IMR-90 (cell line): ENCODE data around the gene CWC15. TPM values are rescaled to one million over a fixed set of nuclear protein-coding genes. Genes with fewer than 3 reads are reported as not detected.
"Not testable (repeated sequence)": the region's sequence is repeated elsewhere in the genome, so short reads cannot be mapped to it uniquely, and the experiment has no call there.

ENCODE experiments used
- ATAC-seq: fragments of 200-7000 bp; cut with Tn5 transposase; 2 replicates; pipeline ENCODE4 v1.9.1; 2020; ENCODE audit warnings: low read depth, mild to moderate bottlenecking, moderate library complexity
- BruUV-seq: library from RNA; stranded (reverse); fragments of 400-500 nt; replicated peaks from 2 replicates; lab custom pipeline; 2021; lab: Mats Ljungman, UMichigan
- CTCF ChIA-PET: fragments of 300-600 bp; formaldehyde crosslinking; extraction: SDS; loops from one replicate; lab custom pipeline; 2021; ENCODE audit warnings: antibody characterized with exemption; lab: Yijun Ruan, JAX
- POLR2A ChIA-PET: fragments of 300-600 bp; sonication (Branson Sonifier 250); formaldehyde crosslinking; loops from one replicate; lab custom pipeline; 2022; ENCODE audit warnings: antibody characterized with exemption; ENCODE audit not compliant: unreplicated experiment; lab: Charles Lee
- DNase-seq: peaks from one replicate; pipeline ENCODE4 v3.0.0; 2013
- H2AFZ ChIP-seq: replicated peaks from 2 replicates; pipeline ENCODE3; 2013; ENCODE audit warnings: low read length, mild to moderate bottlenecking; ENCODE audit not compliant: poor library complexity
- H2AK5ac ChIP-seq: 2 replicates; pipeline ENCODE4 v1.6.1; 2013; ENCODE audit warnings: low read depth, low read length, inconsistent platforms
- H2AK9ac ChIP-seq: replicated peaks from 2 replicates; pipeline ENCODE3; 2013; ENCODE audit warnings: mild to moderate bottlenecking, low read depth, low read length, moderate library complexity; ENCODE audit not compliant: poor library complexity
- H2BK120ac ChIP-seq: 2 replicates; pipeline ENCODE4 v1.6.1; 2013; ENCODE audit warnings: low read depth, low read length, inconsistent platforms
- H2BK15ac ChIP-seq: 3 replicates; pipeline ENCODE4 v1.6.1; 2013; ENCODE audit warnings: low read depth, low read length, inconsistent platforms
- H2BK20ac ChIP-seq: 2 replicates; pipeline ENCODE4 v1.6.1; 2013; ENCODE audit warnings: low read depth, mild to moderate bottlenecking, inconsistent platforms, low read length, moderate library complexity
- H2BK5ac ChIP-seq: 2 replicates; pipeline ENCODE4 v1.6.1; 2013; ENCODE audit warnings: mild to moderate bottlenecking, low read depth, low read length, inconsistent platforms; ENCODE audit not compliant: poor library complexity, severe bottlenecking
- H3K14ac ChIP-seq: replicated peaks from 2 replicates; pipeline ENCODE4 v1.6.1; 2013; ENCODE audit warnings: low read depth, low read length, inconsistent platforms
- H3K18ac ChIP-seq: 2 replicates; pipeline ENCODE4 v1.6.1; 2013; ENCODE audit warnings: low read depth, low read length, control low read depth
- H3K23ac ChIP-seq: 2 replicates; pipeline ENCODE4 v1.6.1; 2013; ENCODE audit warnings: low read depth, low read length, inconsistent platforms
- H3K27ac ChIP-seq: 2 replicates; pipeline ENCODE4 v1.5.1; 2013; ENCODE audit warnings: mild to moderate bottlenecking, control low read depth, low read length; ENCODE audit not compliant: insufficient read depth
- H3K27me3 ChIP-seq: 2 replicates; pipeline ENCODE4 v1.6.1; 2013; ENCODE audit warnings: low read length; ENCODE audit not compliant: control insufficient read depth, insufficient read depth
- H3K36me3 ChIP-seq: 2 replicates; pipeline ENCODE4 v1.6.1; 2013; ENCODE audit warnings: low read length, mixed read lengths; ENCODE audit not compliant: control insufficient read depth, insufficient read depth
- H3K4ac ChIP-seq: 2 replicates; pipeline ENCODE4 v1.6.1; 2013; ENCODE audit warnings: low read depth, low read length, inconsistent platforms
- H3K4me1 ChIP-seq: 2 replicates; pipeline ENCODE4 v1.6.1; 2013; ENCODE audit warnings: low read length, mixed read lengths; ENCODE audit not compliant: control insufficient read depth, insufficient read depth
- H3K4me2 ChIP-seq: 2 replicates; pipeline ENCODE4 v1.6.1; 2013; ENCODE audit warnings: low read depth, mild to moderate bottlenecking, control low read depth, low read length, moderate library complexity
- H3K4me3 ChIP-seq: 2 replicates; pipeline ENCODE4 v1.5.1; 2013; ENCODE audit warnings: low read depth, mild to moderate bottlenecking, control low read depth, low read length, moderate library complexity; ENCODE audit not compliant: insufficient read depth
- H3K56ac ChIP-seq: 2 replicates; pipeline ENCODE4 v1.6.1; 2013; ENCODE audit warnings: low read length, inconsistent platforms; ENCODE audit not compliant: insufficient read depth; ENCODE audit errors: extremely low read depth
- H3K79me1 ChIP-seq, 2 experiments: 2 replicates each; pipeline ENCODE4 v1.6.1; 2013; ENCODE audit warnings: low read length in 2 of 2, inconsistent platforms in 1 of 2, low read depth in 1 of 2
- H3K9ac ChIP-seq: 2 replicates; pipeline ENCODE4 v1.6.1; 2013; ENCODE audit warnings: low read depth, low read length, control low read depth
- H3K9me1 ChIP-seq: 2 replicates; pipeline ENCODE4 v1.6.1; 2013; ENCODE audit warnings: low read length, inconsistent platforms; ENCODE audit not compliant: insufficient read depth
- H3K9me3 ChIP-seq: 2 replicates; pipeline ENCODE4 v1.6.1; 2013; ENCODE audit warnings: low read length; ENCODE audit not compliant: control insufficient read depth, insufficient read depth
- H4K20me1 ChIP-seq: 2 replicates; pipeline ENCODE4 v1.6.1; 2013; ENCODE audit warnings: low read length, inconsistent platforms; ENCODE audit not compliant: insufficient read depth
- H4K5ac ChIP-seq: 2 replicates; pipeline ENCODE4 v1.6.1; 2013; ENCODE audit warnings: mild to moderate bottlenecking, low read depth, low read length, control low read depth
- H4K8ac ChIP-seq, 2 experiments: 2 replicates each; pipeline ENCODE4 v1.6.1; 2013; ENCODE audit warnings: low read depth in 2 of 2, low read length in 2 of 2, control low read depth in 1 of 2, inconsistent platforms in 1 of 2
- H4K91ac ChIP-seq: 2 replicates; pipeline ENCODE4 v1.6.1; 2013; ENCODE audit warnings: low read depth, low read length, inconsistent platforms; ENCODE audit not compliant: insufficient read depth
- ELK1 ChIP-seq: fragments of 150-350 bp; IDR thresholded peaks from 2 replicates; pipeline ENCODE4 v1.6.1; 2016; ENCODE audit warnings: low read depth, mild to moderate bottlenecking, low read length, moderate library complexity, borderline replicate concordance
- MAFK ChIP-seq: IDR thresholded peaks from 2 replicates; pipeline ENCODE4 v1.6.1; 2012; ENCODE audit warnings: low read depth, low read length, improper control_type of control experiment
- WGBS, 2 experiments: methylation state at CpG; one replicate each; pipeline versions ENCODE4 v1.1.5 to v1.1.7; 2013; ENCODE audit warnings: missing lambda C conversion rate in 2 of 2; ENCODE audit not compliant: insufficient read length in 1 of 2; ENCODE audit errors: extremely low coverage in 2 of 2; 5-methylcytosine and 5-hydroxymethylcytosine counted together
- dilution Hi-C: fragments of 300-500 bp; cut with HindIII; formaldehyde crosslinking; loops from one replicate; pipeline ENCODE4 v1.14.3; 2018; ENCODE audit warnings: low sequenced_read_pairs; ENCODE audit not compliant: unreplicated experiment
- in situ Hi-C: fragments of 300-500 bp; cut with MboI; formaldehyde crosslinking; loops from 3 replicates; pipeline ENCODE4 v1.14.3; 2019; ENCODE audit warnings: low sequenced_read_pairs, inconsistent platforms, mixed read lengths
- intact Hi-C: fragments of 100-400 bp; cut with micrococcal nuclease; formaldehyde crosslinking; loops from 2 replicates; pipeline ENCODE4 v1.10.0; 2022
- polyA plus RNA-seq, 3 experiments: library from polyadenylated mRNA; depleted of rRNA; stranded (reverse); fragments of >200 nt; gene quantifications; 2 replicates each; pipeline ENCODE4 v1.2.3, GENCODE V29; 2012; ENCODE audit warnings: low replicate concordance in 1 of 3
- total RNA-seq: library from RNA; depleted of rRNA; stranded (reverse); fragments of >200 nt; gene quantifications from 2 replicates; pipeline ENCODE4 v1.2.3, GENCODE V29; 2012

CWC15 gene
- total and polyA plus RNA-seq, 2 of the 4 experiments (the other 2 are of a cell fraction): 38.4 to 48.6 TPM

- no peak for TF ChIP-seq ELK1
- no peak for TF ChIP-seq MAFK
These were observed at the start of gene CWC15, which contains the start of gene KDM4D (continued) for GRCh38 chr11:94973099-94973968.

- DNase-seq, H2BK20ac ChIP-seq, H3K4me1 ChIP-seq, intact Hi-C loops, dilution Hi-C loops, H2AK5ac ChIP-seq, BruUV-seq, H3K18ac ChIP-seq, H4K91ac ChIP-seq, H4K20me1 ChIP-seq, H3K23ac ChIP-seq, H3K27ac ChIP-seq, in situ Hi-C loops, H3K9ac ChIP-seq, H2BK120ac ChIP-seq, H3K4me3 ChIP-seq, H2AK9ac ChIP-seq, H2AFZ ChIP-seq, H3K4me2 ChIP-seq, H3K56ac ChIP-seq, ATAC-seq, H3K79me1 ChIP-seq, H2BK5ac ChIP-seq, H4K8ac ChIP-seq, H3K4ac ChIP-seq, POLR2A ChIA-PET, H3K36me3 ChIP-seq, H3K14ac ChIP-seq, H2BK15ac ChIP-seq, H3K9me3 ChIP-seq, H4K5ac ChIP-seq, CTCF ChIA-PET, H3K9me1 ChIP-seq, H3K27me3 ChIP-seq: not testable (repeated sequence)
- 77% methylated on average over 5 of the region's 5 CpGs; no CpG with 5 or more reads in 1 of the 2 experiments for WGBS, 2 experiments
These were observed 48.1 kb upstream of the CWC15 start for GRCh38 chr11:95021468-95021867.
